22Rv1 (cell line): Measurements from ENCODE around the gene UMOD.

Source experiments
- ZFX ChIP-seq: fragments of 450-650 bp; IDR thresholded peaks from 2 replicates; pipeline ENCODE4 v1.6.1; 2017; ENCODE audit warnings: antibody characterized with exemption, borderline replicate concordance
- TF ChIP-seq, protein P1 (sequence below): fragments of 450-650 bp; IDR thresholded peaks from 2 replicates; pipeline ENCODE4 v1.5.1; 2017; ENCODE audit warnings: mild to moderate bottlenecking

DNA sequence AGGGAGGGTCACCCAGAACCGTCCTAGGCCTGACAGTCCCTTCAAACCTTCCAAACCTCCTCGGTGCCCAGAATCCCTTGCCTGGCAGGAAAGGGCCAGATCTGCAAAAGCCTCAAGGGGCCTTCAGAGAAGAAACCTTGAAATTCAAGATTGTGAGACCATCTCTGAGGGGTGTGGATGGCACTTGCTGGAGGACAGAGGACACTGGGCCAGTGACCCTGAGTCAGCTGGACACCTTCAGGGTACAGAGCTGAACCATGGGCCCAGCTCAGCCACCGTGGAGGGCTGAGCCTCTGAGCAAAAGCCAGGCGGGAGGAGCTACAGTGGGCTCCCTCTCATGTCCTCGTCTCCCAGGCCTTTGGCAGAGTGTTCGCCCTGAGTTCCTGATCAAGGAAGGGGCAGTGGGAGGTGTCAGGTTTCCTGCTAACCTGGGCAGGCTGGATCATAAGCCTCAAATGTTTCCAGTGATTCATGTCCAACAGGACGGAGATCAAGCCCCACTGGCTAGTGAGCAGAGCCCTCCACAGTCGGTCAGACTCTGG, 49.0 kb upstream of the UMOD start:
- TF ChIP-seq, protein P1, sequence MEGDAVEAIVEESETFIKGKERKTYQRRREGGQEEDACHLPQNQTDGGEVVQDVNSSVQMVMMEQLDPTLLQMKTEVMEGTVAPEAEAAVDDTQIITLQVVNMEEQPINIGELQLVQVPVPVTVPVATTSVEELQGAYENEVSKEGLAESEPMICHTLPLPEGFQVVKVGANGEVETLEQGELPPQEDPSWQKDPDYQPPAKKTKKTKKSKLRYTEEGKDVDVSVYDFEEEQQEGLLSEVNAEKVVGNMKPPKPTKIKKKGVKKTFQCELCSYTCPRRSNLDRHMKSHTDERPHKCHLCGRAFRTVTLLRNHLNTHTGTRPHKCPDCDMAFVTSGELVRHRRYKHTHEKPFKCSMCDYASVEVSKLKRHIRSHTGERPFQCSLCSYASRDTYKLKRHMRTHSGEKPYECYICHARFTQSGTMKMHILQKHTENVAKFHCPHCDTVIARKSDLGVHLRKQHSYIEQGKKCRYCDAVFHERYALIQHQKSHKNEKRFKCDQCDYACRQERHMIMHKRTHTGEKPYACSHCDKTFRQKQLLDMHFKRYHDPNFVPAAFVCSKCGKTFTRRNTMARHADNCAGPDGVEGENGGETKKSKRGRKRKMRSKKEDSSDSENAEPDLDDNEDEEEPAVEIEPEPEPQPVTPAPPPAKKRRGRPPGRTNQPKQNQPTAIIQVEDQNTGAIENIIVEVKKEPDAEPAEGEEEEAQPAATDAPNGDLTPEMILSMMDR = no peak
- no peak for TF ChIP-seq ZFX
